WTC11 (cell line): ENCODE measurements around the gene YPEL4. TPM values are rescaled to one million over a fixed set of nuclear protein-coding genes. Genes with fewer than 3 reads are reported as not detected.
A peak's percentile ranks its signal among the peaks of the same experiment; 100 is the strongest.

Source experiments
- ARID4B ChIP-seq: sonication (generic); formaldehyde crosslinking; IDR thresholded peaks from 2 replicates; pipeline ENCODE4 v1.8.0; 2023; ENCODE audit warnings: missing genetic modification reagents, mild to moderate bottlenecking, borderline replicate concordance
- CBFB ChIP-seq: sonication (generic); formaldehyde crosslinking; IDR thresholded peaks from 2 replicates; pipeline ENCODE4 v1.8.1; 2022; ENCODE audit warnings: mild to moderate bottlenecking, low read depth, missing genetic modification reagents
- ELF4 ChIP-seq: sonication (generic); formaldehyde crosslinking; IDR thresholded peaks from 2 replicates; pipeline ENCODE4 v1.8.1; 2022; ENCODE audit warnings: low read depth, mild to moderate bottlenecking, moderate library complexity, missing genetic modification reagents
- ETV6 ChIP-seq: sonication (generic); formaldehyde crosslinking; IDR thresholded peaks from 2 replicates; pipeline ENCODE4 v1.8.1; 2022; ENCODE audit warnings: mild to moderate bottlenecking, missing genetic modification reagents
- GABPB1 ChIP-seq: sonication (generic); formaldehyde crosslinking; IDR thresholded peaks from 2 replicates; pipeline ENCODE4 v1.8.1; 2023; ENCODE audit warnings: mild to moderate bottlenecking, missing genetic modification reagents
- JAZF1 ChIP-seq: fragments of 250-450 bp; sonication (Bioruptor Pico); IDR thresholded peaks from 2 replicates; pipeline ENCODE4 v1.9.0; 2021; ENCODE audit warnings: moderate library complexity, mild to moderate bottlenecking, inconsistent platforms
- MAX ChIP-seq: sonication (generic); formaldehyde crosslinking; IDR thresholded peaks from 2 replicates; pipeline ENCODE4 v1.8.0; 2022; ENCODE audit warnings: mild to moderate bottlenecking, missing genetic modification reagents
- NFATC4 ChIP-seq: fragments of 250-450 bp; sonication (Bioruptor Pico); IDR thresholded peaks from 2 replicates; pipeline ENCODE4 v1.9.0; 2021; ENCODE audit warnings: mild to moderate bottlenecking
- OVOL2 ChIP-seq: fragments of 250-450 bp; sonication (Bioruptor Pico); IDR thresholded peaks from 2 replicates; pipeline ENCODE4 v1.9.0; 2021; ENCODE audit warnings: mild to moderate bottlenecking, borderline replicate concordance
- SP1 ChIP-seq: sonication (generic); formaldehyde crosslinking; conservative IDR thresholded peaks from 2 replicates; pipeline ENCODE4 v1.8.1; 2022; ENCODE audit warnings: missing genetic modification reagents
- TEAD1 ChIP-seq: sonication (generic); formaldehyde crosslinking; IDR thresholded peaks from 2 replicates; pipeline ENCODE4 v1.8.0; 2022; ENCODE audit warnings: mild to moderate bottlenecking, missing genetic modification reagents
- TP53 ChIP-seq: sonication (generic); formaldehyde crosslinking; IDR thresholded peaks from 2 replicates; pipeline ENCODE4 v1.8.1; 2023; ENCODE audit warnings: mild to moderate bottlenecking, missing genetic modification reagents
- ZNF232 ChIP-seq: sonication (generic); formaldehyde crosslinking; IDR thresholded peaks from 2 replicates; pipeline ENCODE4 v1.8.0; 2022; ENCODE audit warnings: mild to moderate bottlenecking, missing genetic modification reagents
- ZNF317 ChIP-seq: sonication (generic); formaldehyde crosslinking; IDR thresholded peaks from 2 replicates; pipeline ENCODE4 v1.8.1; 2023; ENCODE audit warnings: low read depth, mild to moderate bottlenecking, moderate library complexity, missing genetic modification reagents, borderline replicate concordance
- ZNF396 ChIP-seq: fragments of 250-450 bp; sonication (Bioruptor Pico); IDR thresholded peaks from 2 replicates; pipeline ENCODE4 v1.8.0; 2021; ENCODE audit warnings: mild to moderate bottlenecking, moderate library complexity, borderline replicate concordance
- total RNA-seq: library from RNA; stranded (reverse); gene quantifications from 3 replicates; pipeline ENCODE4 v1.2.3, GENCODE V29; 2021
- TF ChIP-seq, protein P1 (sequence below): sonication (generic); formaldehyde crosslinking; IDR thresholded peaks from 2 replicates; pipeline ENCODE4 v1.8.0; 2022; ENCODE audit warnings: mild to moderate bottlenecking, missing genetic modification reagents
- TF ChIP-seq, protein P2 (sequence below): sonication (generic); formaldehyde crosslinking; IDR thresholded peaks from 2 replicates; pipeline ENCODE4 v1.8.0; 2022; ENCODE audit warnings: mild to moderate bottlenecking, missing genetic modification reagents
- TF ChIP-seq, protein P3 (sequence below): sonication (generic); formaldehyde crosslinking; conservative IDR thresholded peaks from 2 replicates; pipeline ENCODE4 v1.8.1; 2022; ENCODE audit warnings: mild to moderate bottlenecking, missing genetic modification reagents
- TF ChIP-seq, protein P4 (sequence below): sonication (generic); formaldehyde crosslinking; IDR thresholded peaks from 2 replicates; pipeline ENCODE4 v1.8.1; 2023; ENCODE audit warnings: mild to moderate bottlenecking, missing genetic modification reagents
- TF ChIP-seq, protein P5 (sequence below): sonication (generic); formaldehyde crosslinking; IDR thresholded peaks from 2 replicates; pipeline ENCODE4 v1.8.1; 2023; ENCODE audit warnings: mild to moderate bottlenecking, missing genetic modification reagents, moderate library complexity
- TF ChIP-seq, protein P6 (sequence below): sonication (generic); formaldehyde crosslinking; IDR thresholded peaks from 2 replicates; pipeline ENCODE4 v1.8.0; 2023; ENCODE audit warnings: mild to moderate bottlenecking, missing genetic modification reagents

Gene YPEL4
- total RNA-seq, 1 experiment from 2014 or later, result 0.15 TPM

DNA sequence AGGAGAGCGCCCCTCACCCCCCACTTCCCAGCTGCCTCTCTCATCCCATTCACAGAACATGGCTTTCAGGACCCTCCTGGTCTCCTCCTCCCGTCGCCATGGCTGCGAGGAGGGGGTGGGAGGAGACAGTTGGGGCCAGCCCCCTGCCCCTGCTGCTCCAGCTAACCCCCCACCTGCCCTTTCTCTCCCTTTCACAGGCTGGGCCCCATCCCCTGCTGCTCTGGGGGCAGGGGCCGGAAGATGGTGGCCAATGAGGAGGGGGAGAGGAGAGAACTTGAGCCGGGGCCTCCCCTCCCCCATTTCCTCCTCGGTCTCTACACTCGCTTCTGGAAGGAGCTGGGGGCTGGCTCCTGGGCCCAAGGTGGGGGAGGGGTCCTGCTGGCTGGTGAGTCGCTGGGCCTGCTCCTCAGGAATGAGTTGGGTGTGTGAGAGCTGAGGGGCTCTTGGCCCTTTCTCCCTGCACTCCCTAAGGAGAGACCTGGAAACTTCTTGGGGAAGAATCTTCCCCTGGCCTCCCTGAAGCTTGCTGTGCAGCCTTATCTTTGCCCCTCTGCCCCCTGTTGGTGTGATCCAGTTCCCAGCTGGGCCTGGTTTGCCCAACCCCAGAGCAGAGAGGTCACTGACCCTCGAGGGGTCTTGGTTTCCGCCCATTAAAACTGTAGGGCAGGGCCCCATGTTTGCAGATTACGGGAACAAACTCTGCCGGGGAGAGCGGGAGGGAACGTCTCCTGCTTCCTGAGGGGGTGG, 10.2 kb downstream of the YPEL4 start (continued):
- TF ChIP-seq ARID4B (CRISPR knock-in tag) (peak; percentile 81; the same call in 1 of the 2 replicates), ZNF317 (CRISPR knock-in tag) (no peak), MAX (CRISPR knock-in tag) (peak; percentile 71), TEAD1 (peak; percentile 86), ELF4 (0 out of 2 replicates have a peak, but pooled peaks have one; percentile 54), CBFB (CRISPR knock-in tag) (0 out of 2 replicates have a peak, but pooled peaks have one; percentile 79), TP53 (CRISPR knock-in tag) (no peak), ZNF232 (CRISPR knock-in tag) (0 out of 2 replicates have a peak, but pooled peaks have one; percentile 16), GABPB1 (CRISPR knock-in tag) (no peak), ETV6 (CRISPR knock-in tag) (peak; percentile 98), ZNF396 (CRISPR knock-in tag) (no peak), OVOL2 (CRISPR knock-in tag) (0 out of 2 replicates have a peak, but pooled peaks have one; percentile 12), NFATC4 (CRISPR knock-in tag) (no peak), JAZF1 (no peak), SP1 (CRISPR knock-in tag) (peak; percentile 95)
- TF ChIP-seq, protein P1, sequence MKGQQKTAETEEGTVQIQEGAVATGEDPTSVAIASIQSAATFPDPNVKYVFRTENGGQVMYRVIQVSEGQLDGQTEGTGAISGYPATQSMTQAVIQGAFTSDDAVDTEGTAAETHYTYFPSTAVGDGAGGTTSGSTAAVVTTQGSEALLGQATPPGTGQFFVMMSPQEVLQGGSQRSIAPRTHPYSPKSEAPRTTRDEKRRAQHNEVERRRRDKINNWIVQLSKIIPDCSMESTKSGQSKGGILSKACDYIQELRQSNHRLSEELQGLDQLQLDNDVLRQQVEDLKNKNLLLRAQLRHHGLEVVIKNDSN (CRISPR knock-in tag), result peak; percentile 58
- TF ChIP-seq, protein P2, sequence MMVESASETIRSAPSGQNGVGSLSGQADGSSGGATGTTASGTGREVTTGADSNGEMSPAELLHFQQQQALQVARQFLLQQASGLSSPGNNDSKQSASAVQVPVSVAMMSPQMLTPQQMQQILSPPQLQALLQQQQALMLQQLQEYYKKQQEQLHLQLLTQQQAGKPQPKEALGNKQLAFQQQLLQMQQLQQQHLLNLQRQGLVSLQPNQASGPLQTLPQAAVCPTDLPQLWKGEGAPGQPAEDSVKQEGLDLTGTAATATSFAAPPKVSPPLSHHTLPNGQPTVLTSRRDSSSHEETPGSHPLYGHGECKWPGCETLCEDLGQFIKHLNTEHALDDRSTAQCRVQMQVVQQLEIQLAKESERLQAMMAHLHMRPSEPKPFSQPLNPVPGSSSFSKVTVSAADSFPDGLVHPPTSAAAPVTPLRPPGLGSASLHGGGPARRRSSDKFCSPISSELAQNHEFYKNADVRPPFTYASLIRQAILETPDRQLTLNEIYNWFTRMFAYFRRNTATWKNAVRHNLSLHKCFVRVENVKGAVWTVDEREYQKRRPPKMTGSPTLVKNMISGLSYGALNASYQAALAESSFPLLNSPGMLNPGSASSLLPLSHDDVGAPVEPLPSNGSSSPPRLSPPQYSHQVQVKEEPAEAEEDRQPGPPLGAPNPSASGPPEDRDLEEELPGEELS (CRISPR knock-in tag), result peak; percentile 93
- TF ChIP-seq, protein P3, sequence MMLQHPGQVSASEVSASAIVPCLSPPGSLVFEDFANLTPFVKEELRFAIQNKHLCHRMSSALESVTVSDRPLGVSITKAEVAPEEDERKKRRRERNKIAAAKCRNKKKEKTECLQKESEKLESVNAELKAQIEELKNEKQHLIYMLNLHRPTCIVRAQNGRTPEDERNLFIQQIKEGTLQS (CRISPR knock-in tag), result no peak
- TF ChIP-seq, protein P4, sequence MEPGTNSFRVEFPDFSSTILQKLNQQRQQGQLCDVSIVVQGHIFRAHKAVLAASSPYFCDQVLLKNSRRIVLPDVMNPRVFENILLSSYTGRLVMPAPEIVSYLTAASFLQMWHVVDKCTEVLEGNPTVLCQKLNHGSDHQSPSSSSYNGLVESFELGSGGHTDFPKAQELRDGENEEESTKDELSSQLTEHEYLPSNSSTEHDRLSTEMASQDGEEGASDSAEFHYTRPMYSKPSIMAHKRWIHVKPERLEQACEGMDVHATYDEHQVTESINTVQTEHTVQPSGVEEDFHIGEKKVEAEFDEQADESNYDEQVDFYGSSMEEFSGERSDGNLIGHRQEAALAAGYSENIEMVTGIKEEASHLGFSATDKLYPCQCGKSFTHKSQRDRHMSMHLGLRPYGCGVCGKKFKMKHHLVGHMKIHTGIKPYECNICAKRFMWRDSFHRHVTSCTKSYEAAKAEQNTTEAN, result peak; percentile 98
- TF ChIP-seq, protein P5, sequence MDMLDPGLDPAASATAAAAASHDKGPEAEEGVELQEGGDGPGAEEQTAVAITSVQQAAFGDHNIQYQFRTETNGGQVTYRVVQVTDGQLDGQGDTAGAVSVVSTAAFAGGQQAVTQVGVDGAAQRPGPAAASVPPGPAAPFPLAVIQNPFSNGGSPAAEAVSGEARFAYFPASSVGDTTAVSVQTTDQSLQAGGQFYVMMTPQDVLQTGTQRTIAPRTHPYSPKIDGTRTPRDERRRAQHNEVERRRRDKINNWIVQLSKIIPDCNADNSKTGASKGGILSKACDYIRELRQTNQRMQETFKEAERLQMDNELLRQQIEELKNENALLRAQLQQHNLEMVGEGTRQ (CRISPR knock-in tag), result peak; percentile 44
- TF ChIP-seq, protein P6, sequence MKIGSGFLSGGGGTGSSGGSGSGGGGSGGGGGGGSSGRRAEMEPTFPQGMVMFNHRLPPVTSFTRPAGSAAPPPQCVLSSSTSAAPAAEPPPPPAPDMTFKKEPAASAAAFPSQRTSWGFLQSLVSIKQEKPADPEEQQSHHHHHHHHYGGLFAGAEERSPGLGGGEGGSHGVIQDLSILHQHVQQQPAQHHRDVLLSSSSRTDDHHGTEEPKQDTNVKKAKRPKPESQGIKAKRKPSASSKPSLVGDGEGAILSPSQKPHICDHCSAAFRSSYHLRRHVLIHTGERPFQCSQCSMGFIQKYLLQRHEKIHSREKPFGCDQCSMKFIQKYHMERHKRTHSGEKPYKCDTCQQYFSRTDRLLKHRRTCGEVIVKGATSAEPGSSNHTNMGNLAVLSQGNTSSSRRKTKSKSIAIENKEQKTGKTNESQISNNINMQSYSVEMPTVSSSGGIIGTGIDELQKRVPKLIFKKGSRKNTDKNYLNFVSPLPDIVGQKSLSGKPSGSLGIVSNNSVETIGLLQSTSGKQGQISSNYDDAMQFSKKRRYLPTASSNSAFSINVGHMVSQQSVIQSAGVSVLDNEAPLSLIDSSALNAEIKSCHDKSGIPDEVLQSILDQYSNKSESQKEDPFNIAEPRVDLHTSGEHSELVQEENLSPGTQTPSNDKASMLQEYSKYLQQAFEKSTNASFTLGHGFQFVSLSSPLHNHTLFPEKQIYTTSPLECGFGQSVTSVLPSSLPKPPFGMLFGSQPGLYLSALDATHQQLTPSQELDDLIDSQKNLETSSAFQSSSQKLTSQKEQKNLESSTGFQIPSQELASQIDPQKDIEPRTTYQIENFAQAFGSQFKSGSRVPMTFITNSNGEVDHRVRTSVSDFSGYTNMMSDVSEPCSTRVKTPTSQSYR (CRISPR knock-in tag), result peak; percentile 100
